Measurements from ENCODE around the gene HTT-AS. TPM values are rescaled to one million over a fixed set of nuclear protein-coding genes. Genes with fewer than 3 reads are reported as not detected.

HTT-AS gene
- total and polyA plus RNA-seq, 2 of the 8 experiments (the other 6 are each of a cell fraction or from before 2014, with no cell fraction given) = not detected

GRCh38 chr4:3114377-3114776 lies 40.0 kb upstream of the HTT-AS start (continued):
- no peak for TF ChIP-seq E2F6 (IDR thresholded peaks at IDR 0.05)
